Small intestine (tissue), 7 donors: Measurements from ENCODE around the gene EPX. TPM values are rescaled to one million over a fixed set of nuclear protein-coding genes. Genes with fewer than 3 reads are reported as not detected.

ENCODE experiments used
- DNase-seq, 2 donors: peaks; one replicate each; pipeline versions ENCODE4 v3.0.0 to v3.0.0-alpha.2; 2013
- FAIRE-seq: peaks from 2 replicates; lab custom pipeline; 2012; peaks lifted over from hg19 to GRCh38; lab: Jason Lieb, UNC
- H3K27ac ChIP-seq, 3 donors: one replicate each; pipeline ENCODE4 v1.5.1; 2013; ENCODE audit warnings: low read length in 2 of 3, mild to moderate bottlenecking in 2 of 3, control low read depth in 1 of 3, inconsistent platforms in 1 of 3, low read depth in 1 of 3, moderate library complexity in 1 of 3
- H3K27me3 ChIP-seq, 3 donors: one replicate each; pipeline ENCODE4 v1.6.1; 2013; ENCODE audit warnings: low read length in 3 of 3, inconsistent platforms in 1 of 3; ENCODE audit not compliant: control insufficient read depth in 3 of 3, insufficient read depth in 3 of 3
- H3K36me3 ChIP-seq, 3 donors: one replicate each; pipeline ENCODE4 v1.6.1; 2013; ENCODE audit warnings: low read length in 3 of 3, inconsistent platforms in 1 of 3, low read depth in 1 of 3, mild to moderate bottlenecking in 1 of 3, moderate library complexity in 1 of 3; ENCODE audit not compliant: control insufficient read depth in 3 of 3, insufficient read depth in 2 of 3
- H3K4me1 ChIP-seq, 3 donors: one replicate each; pipeline ENCODE4 v1.6.1; 2013; ENCODE audit warnings: low read length in 2 of 3, inconsistent platforms in 1 of 3, low read depth in 1 of 3, mild to moderate bottlenecking in 1 of 3, moderate library complexity in 1 of 3; ENCODE audit not compliant: control insufficient read depth in 3 of 3, insufficient read depth in 2 of 3
- H3K4me3 ChIP-seq, 3 donors: one replicate each; pipeline ENCODE4 v1.5.1; 2013; ENCODE audit warnings: low read length in 3 of 3, control low read depth in 1 of 3, inconsistent platforms in 1 of 3, low read depth in 1 of 3, mild to moderate bottlenecking in 1 of 3, moderate library complexity in 1 of 3
- H3K9me3 ChIP-seq, 2 donors: one replicate each; pipeline ENCODE4 v1.6.1; 2013; ENCODE audit warnings: low read depth in 1 of 2, low read length in 1 of 2; ENCODE audit not compliant: control insufficient read depth in 2 of 2, insufficient read depth in 1 of 2
- WGBS, 3 donors: extraction: QIAGEN DNeasy Blood & Tissue Kit; methylation state at CpG; one replicate each; pipeline ENCODE4 v1.1.7; 2013; 5-methylcytosine and 5-hydroxymethylcytosine counted together
- polyA plus RNA-seq, 4 donors: library from polyadenylated mRNA; stranded (reverse) in 3 of 4; unstranded in 1 of 4; fragments of 200-250 nt in 3 of 4; fragments of 120-200 nt in 1 of 4; gene quantifications; one replicate each; pipeline versions ENCODE4 v1.2.1 to v1.2.3, GENCODE V29; 2013
- donor health status: healthy with polysubstance abuse.
- donor health status: control.
- donor health status: control.
- donor health status: Bipolar disorder and iron deficiency.
- donor health status: healthy.

EPX gene
- polyA plus RNA-seq, 4 donors, result 0.24 TPM; not detected in 3

DNA sequence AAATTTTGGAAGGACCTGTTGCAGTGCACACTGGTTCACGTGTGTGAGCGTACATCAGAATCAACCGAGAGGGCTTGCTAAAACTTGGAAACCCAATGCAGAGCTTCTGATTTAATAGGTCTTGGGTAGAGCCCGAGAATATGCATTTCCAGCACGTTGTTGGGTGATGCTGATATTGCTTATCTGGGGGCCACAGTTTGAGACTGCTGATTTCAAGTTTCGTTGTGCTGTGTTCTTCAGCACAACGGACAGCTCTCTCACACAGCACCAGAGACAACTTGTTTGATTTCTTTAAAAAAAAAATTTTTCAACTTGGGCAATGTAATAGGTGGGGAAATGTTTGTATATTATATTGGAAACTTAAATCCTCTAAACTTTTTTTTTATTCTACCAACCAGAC, 16.3 kb upstream of the EPX start:
- no peak for FAIRE-seq
- Histone ChIP-seq H3K27ac (no peak overlapping the region), H3K27me3 (no peaks in the 10 kb centered on the region), H3K4me1 (peaks cover 0 to 22% (median 0%) of the 10 kb centered on the region in 3 donors), H3K36me3 (no peaks in the 10 kb centered on the region), H3K4me3 (no peak overlapping the region), H3K9me3 (no peaks in the 10 kb centered on the region)
- DNase-seq, result peak in 1 of 2 donors; percentile 25
- 39 to 40% (median 40%) methylated on average over 7 of the region's 7 CpGs for WGBS, 3 donors

DNA sequence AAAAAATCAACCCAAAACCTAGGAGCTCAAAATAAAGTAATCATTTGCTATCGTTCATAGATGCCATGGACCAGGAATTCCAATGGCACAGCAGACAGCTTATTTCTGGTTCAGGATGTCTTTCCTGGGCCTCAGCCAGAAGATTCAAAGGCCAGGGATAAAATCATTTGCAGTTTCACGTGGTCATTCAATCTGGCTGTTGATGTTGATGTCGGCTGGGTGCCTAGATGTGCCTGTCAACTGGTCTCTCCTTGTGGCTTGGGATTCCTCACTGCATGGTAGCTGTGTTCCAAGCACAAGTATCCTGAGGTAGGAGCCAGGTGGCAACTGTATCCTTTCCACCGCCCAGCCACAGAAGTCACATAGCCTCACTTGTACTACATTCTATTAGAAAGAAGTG, 10.7 kb upstream of the EPX start:
- H3K36me3 ChIP-seq, result no peaks in the 10 kb centered on the region
- WGBS, 3 donors, result 69 to 79% (median 76%) methylated on average over 4 of the region's 4 CpGs
- H3K4me1 ChIP-seq, result peaks cover 0 to 33% (median 0%) of the 10 kb centered on the region in 3 donors
- no peak overlapping the region for H3K27ac ChIP-seq
- DNase-seq (no peak), FAIRE-seq (no peak)
- no peaks in the 10 kb centered on the region for H3K9me3 ChIP-seq
- H3K27me3 ChIP-seq, result no peaks in the 10 kb centered on the region
- no peak overlapping the region for H3K4me3 ChIP-seq

DNA sequence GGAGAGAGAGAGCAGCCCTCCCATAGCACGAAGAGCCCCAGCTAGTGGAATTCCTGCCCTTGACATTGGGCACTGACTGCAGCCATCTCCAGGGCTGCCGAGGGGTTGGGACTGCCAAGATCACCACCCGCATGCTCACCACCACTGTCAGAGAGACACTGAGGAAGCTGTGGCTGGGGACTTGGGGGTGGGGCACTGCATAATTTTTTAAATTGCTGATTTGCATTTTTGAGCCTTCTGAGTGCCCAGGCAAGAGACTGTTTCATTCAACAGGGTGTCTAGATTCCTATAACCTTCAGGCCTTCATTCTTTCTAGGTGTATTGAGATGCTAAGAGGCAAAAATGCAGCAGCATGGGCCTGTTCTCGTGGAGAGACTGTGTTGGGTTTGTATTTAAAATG, 9.0 kb upstream of the EPX start:
- DNase-seq (no peak), FAIRE-seq (no peak)
- Histone ChIP-seq H3K27me3 (peaks cover 0 to 3% (median 0%) of the 10 kb centered on the region in 3 donors), H3K9me3 (no peaks in the 10 kb centered on the region), H3K27ac (no peak overlapping the region), H3K36me3 (no peaks in the 10 kb centered on the region), H3K4me1 (peaks cover 0 to 28% (median 0%) of the 10 kb centered on the region in 3 donors), H3K4me3 (no peak overlapping the region)
- WGBS, 3 donors, result 72 to 87% (median 86%) methylated on average over 4 of the region's 4 CpGs

DNA sequence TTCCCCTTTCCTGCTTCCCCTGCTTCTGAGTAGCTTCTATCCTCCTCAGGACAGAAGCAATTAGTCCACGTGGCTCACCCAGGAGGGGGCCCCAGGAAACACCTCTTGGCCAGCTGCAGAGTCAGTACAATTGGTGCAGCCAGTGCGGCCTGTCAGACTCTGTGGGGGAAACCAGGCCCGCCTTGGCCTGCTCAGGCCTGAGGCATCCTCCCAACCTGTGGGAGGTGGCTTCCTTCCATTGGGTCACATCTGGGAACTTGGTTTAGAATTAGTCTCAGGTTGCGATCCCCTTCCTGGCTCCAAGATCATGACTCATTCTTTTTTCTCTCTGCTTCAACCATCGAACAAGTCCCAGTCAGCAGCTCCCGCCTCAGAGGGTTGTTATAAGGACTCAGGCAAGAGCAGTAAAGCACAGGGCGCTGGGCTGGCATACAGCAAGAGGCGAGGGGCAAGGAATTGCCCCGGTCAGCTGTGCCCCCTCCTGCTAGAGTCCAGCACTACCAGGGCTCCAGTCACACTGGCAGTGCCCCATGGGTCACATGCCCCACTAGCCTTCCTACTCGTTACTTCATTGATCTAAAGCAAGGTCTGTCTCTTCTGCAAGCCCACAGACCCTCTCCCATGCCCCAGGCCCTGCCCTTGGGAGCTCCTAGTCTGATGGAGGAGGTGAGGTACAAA, 8.1 kb upstream of the EPX start:
- Histone ChIP-seq H3K36me3 (no peaks in the 10 kb centered on the region), H3K9me3 (no peaks in the 10 kb centered on the region), H3K4me1 (peaks cover 0 to 21% (median 0%) of the 10 kb centered on the region in 3 donors), H3K27ac (no peak overlapping the region), H3K4me3 (no peak overlapping the region), H3K27me3 (peaks cover 0 to 3% (median 0%) of the 10 kb centered on the region in 3 donors)
- no peak for DNase-seq
- FAIRE-seq, result no peak
- 68 to 71% (median 68%) methylated on average over 10 of the region's 10 CpGs for WGBS, 3 donors

DNA sequence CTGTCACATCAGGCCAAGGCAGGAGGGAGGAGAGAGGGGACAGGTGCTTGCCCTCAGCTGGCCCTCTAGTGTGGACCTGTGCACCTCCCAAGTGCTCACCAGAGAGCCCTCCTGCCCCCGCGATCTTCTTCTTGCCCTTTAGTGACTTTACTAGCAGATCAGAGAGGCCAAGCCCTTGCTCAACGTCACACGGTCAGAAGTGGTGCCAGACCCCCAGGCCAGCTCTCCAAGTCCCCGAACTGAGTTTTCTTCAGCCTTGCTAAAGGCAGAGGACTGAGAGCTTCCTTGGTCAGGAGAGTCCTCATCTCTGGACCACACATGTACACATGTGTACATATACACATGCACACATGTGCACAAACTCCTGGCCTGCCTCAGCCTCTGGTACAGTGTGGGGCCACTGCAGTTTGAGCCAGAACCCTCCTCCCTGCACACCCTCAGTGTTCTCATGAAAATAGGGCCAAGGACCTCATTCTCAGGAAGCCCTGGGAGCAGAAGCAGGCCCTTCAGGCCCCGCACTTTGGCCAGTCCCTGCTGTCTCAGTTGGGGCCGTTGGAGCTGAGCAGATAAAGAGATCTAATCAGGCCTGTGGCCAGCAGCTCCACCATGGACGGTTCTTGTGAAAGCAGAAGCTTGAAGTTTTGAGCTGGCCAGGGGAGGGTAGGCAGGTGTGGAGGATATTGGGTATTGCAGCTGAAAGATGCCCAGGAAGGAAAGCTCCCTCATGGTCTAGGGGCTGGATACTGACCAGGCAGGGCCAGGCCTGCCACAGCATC, 7.4 kb upstream of the EPX start:
- no peak for DNase-seq
- WGBS, 3 donors, result 69 to 77% (median 70%) methylated on average over 6 to 8 of the region's 8 CpGs
- H3K36me3 ChIP-seq, result no peaks in the 10 kb centered on the region
- no peak overlapping the region for H3K27ac ChIP-seq
- no peak overlapping the region for H3K4me3 ChIP-seq
- H3K27me3 ChIP-seq, result peaks cover 0 to 7% (median 0%) of the 10 kb centered on the region in 3 donors
- H3K4me1 ChIP-seq, result peaks cover 0 to 14% (median 0%) of the 10 kb centered on the region in 3 donors
- FAIRE-seq, result no peak
- no peaks in the 10 kb centered on the region for H3K9me3 ChIP-seq

DNA sequence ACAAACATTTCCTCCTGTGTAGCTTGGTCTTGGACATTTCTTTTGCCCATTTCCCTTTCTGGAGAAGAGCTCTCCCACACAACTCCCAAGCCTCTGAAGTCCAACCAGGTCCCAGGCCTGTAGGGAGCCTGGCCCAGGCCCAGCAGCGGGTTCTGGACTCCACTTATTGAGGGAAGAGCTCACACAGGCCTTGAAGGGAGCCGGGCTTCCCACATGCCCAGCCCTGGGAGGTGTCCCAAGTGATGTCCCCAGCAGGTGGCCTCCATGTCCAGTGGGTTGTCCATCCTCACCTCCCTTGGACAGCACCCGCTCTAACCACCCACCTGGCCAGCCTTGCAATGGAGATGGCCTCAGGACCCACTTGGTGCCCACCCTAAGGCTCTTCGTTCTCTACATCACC, 5.9 kb upstream of the EPX start:
- FAIRE-seq, result no peak
- no peak for DNase-seq
- Histone ChIP-seq H3K27ac (no peak overlapping the region), H3K4me3 (no peak overlapping the region), H3K36me3 (no peaks in the 10 kb centered on the region), H3K9me3 (no peaks in the 10 kb centered on the region), H3K4me1 (peaks cover 0 to 17% (median 0%) of the 10 kb centered on the region in 3 donors), H3K27me3 (peaks cover 0 to 12% (median 0%) of the 10 kb centered on the region in 3 donors)
- WGBS, 3 donors, result 81 to 96% (median 85%) methylated on average over 4 of the region's 4 CpGs

DNA sequence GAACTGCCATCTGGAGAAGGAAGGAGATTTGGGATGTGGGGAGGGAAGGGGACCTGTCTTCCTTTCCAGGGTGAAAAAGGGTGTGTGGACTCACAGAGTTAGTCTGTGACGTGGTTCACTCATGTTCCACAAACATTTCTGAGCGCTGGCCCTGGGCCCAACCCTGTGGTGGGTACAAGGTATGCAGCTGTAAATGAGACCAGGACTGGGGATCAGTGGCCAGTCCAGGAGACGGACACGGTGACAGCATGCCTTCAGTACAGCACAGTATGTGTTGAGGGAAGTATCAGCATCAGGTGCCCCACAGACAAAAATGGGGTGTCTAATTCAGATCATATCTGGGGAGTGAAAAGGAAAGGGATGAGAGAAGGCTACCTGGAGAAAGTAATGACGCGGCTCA, 5.5 kb upstream of the EPX start:
- no peak for FAIRE-seq
- Histone ChIP-seq H3K36me3 (no peaks in the 10 kb centered on the region), H3K4me1 (peaks cover 0 to 19% (median 0%) of the 10 kb centered on the region in 3 donors), H3K27me3 (peaks cover 0 to 12% (median 0%) of the 10 kb centered on the region in 3 donors), H3K4me3 (no peak overlapping the region), H3K27ac (no peak overlapping the region), H3K9me3 (no peaks in the 10 kb centered on the region)
- DNase-seq, result no peak
- 85 to 89% (median 87%) methylated on average over 5 to 6 of the region's 6 CpGs for WGBS, 3 donors

DNA sequence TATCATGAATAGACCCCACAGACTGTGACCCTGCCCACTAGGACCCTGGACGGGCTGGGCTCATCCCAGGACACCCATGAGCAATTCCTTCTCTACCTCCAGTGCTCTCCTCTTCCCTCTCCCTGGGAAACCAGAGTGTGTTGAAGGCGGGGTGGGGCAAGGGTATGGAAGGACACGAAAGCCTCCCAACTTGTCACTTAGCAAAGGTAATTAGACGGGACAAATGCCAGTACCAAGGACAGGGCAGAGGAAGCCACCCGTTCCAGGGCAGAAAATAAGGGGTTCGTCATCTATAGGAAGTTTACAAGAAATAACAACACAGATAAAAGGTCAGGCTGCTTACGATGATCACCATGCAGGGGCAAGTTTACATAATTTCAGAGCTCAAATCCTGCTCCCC, 4.9 kb upstream of the EPX start:
- no peak overlapping the region for H3K4me3 ChIP-seq
- H3K36me3 ChIP-seq, result no peaks in the 10 kb centered on the region
- no peak for FAIRE-seq
- H3K27ac ChIP-seq, result no peak overlapping the region
- WGBS, 3 donors, result 15 to 40% (median 24%) methylated on average over 6 to 7 of the region's 7 CpGs
- peaks cover 0 to 19% (median 0%) of the 10 kb centered on the region in 3 donors for H3K4me1 ChIP-seq
- H3K9me3 ChIP-seq, result no peaks in the 10 kb centered on the region
- peaks cover 0 to 12% (median 0%) of the 10 kb centered on the region in 3 donors for H3K27me3 ChIP-seq
- DNase-seq, result no peak
